ENCODE data around the gene ZNF496.

GRCh38 chr1:247322849-247323586 lies 8.6 kb downstream of the ZNF496 start:
- TF ChIP-seq TAF1 (IDR thresholded peaks at IDR 0.05; ENCODE audit: borderline replicate concordance, insufficient read depth, low read length): no peak
- TF ChIP-seq POLR2AphosphoS5 (IDR thresholded peaks at IDR 0.05; ENCODE audit: low read depth, low read length): no peak
- TF ChIP-seq REST (IDR thresholded peaks at IDR 0.05; ENCODE audit: insufficient read depth in 1 of 2, low read depth in 2 of 2, low read length in 2 of 2): no peak
- no peak for TF ChIP-seq SIN3A (IDR thresholded peaks at IDR 0.05; ENCODE audit: borderline replicate concordance, insufficient read depth, low read length)
